Activated CD4-positive, alpha-beta T cell treated with anti-CD3 and anti-CD28 coated beads, Interleukin-2, amount 10 ng/mL, durations not matched to agents 7 days and 5 days (primary cell): Measurements from ENCODE around the gene SLC35G3. TPM values are rescaled to one million over a fixed set of nuclear protein-coding genes. Genes with fewer than 3 reads are reported as not detected.
A peak's percentile ranks its signal among the peaks of the same experiment; 100 is the strongest.
"Not testable (repeated sequence)": the region's sequence is repeated elsewhere in the genome, so short reads cannot be mapped to it uniquely, and the experiment has no call there.

Experiments
- CTCF ChIA-PET: fragments of 350-600 bp; sonication (Branson Sonifier 250); formaldehyde crosslinking; loops from one replicate; lab custom pipeline; 2021; ENCODE audit warnings: antibody characterized with exemption; lab: Charles Lee
- POLR2A ChIA-PET: fragments of 350-600 bp; sonication (Branson Sonifier 250); formaldehyde crosslinking; loops from one replicate; lab custom pipeline; 2021; ENCODE audit warnings: antibody characterized with exemption; lab: Charles Lee
- DNase-seq: peaks from one replicate; pipeline ENCODE4 v3.0.0-alpha.2; 2020
- H3K27ac Mint-ChIP-seq: one replicate; pipeline ENCODE4 v1.8.0; 2021; ENCODE audit warnings: mild to moderate bottlenecking, moderate library complexity, mixed read lengths
- H3K27me3 Mint-ChIP-seq: one replicate; pipeline ENCODE4 v1.8.0; 2021; ENCODE audit warnings: mixed read lengths
- H3K36me3 Mint-ChIP-seq: one replicate; pipeline ENCODE4 v1.8.0; 2021; ENCODE audit warnings: low read depth, mixed read lengths
- H3K4me1 Mint-ChIP-seq: one replicate; pipeline ENCODE4 v1.8.0; 2021; ENCODE audit warnings: mixed read lengths
- H3K4me3 Mint-ChIP-seq: one replicate; pipeline ENCODE4 v1.8.0; 2021; ENCODE audit warnings: mild to moderate bottlenecking, moderate library complexity, mixed read lengths
- H3K9me3 Mint-ChIP-seq: one replicate; pipeline ENCODE4 v1.8.0; 2021; ENCODE audit warnings: mixed read lengths
- total RNA-seq, 2 experiments: library from RNA; stranded (reverse); gene quantifications; one replicate each; pipeline ENCODE4 v1.2.3, GENCODE V29; 2021

SLC35G3 gene
- total RNA-seq, 2 experiments from 2014 or later, result not detected

DNA sequence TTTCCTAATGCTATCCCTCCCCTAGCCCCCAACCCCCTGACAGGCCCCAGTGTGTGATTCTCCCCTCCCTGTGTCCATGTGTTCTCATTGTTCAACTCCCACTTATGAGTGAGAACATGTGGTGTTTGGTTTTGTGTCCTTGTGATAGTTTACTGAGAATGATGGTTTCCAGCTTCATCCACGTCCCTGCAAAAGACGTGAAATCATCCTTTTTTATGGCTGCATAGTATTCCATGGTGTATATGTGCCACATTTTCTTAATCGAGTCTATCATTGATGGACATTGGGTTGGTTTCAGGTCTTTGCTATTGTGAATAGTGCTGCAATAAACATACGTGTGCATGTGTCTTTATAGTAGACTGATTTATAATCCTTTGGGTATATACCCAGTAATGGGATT, 40.1 kb upstream of the SLC35G3 start:
- peaks cover 73% of the 10 kb centered on the region for H3K36me3 Mint-ChIP-seq
- H3K27me3 Mint-ChIP-seq, CTCF ChIA-PET, H3K4me3 Mint-ChIP-seq, DNase-seq, H3K27ac Mint-ChIP-seq, POLR2A ChIA-PET: not testable (repeated sequence)
- peaks cover 36% of the 10 kb centered on the region for H3K9me3 Mint-ChIP-seq
- H3K4me1 Mint-ChIP-seq, result peaks cover 62% of the 10 kb centered on the region

DNA sequence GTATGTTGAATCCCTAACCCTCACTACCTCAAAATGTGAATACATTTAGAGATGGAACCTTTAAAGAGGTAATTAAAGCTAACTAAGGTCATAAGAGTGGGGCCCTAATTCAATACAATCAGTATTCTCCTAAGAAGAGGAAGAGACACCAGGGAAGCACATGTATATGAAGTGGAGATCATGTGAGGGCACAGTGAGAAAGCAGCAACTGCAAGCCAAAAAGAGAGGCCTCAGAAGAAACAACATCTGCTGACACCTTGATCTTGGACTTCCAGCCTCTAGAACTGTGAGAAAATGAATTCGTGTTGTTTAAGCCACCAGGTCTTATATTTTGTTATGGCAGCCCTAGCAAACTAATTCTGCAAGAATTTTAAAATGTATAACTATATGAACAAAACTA, 35.4 kb upstream of the SLC35G3 start:
- H3K4me3 Mint-ChIP-seq, result no peak overlapping the region
- peaks cover 20% of the 10 kb centered on the region for H3K9me3 Mint-ChIP-seq
- H3K27ac Mint-ChIP-seq, result no peak overlapping the region
- ChIA-PET CTCF (interaction anchor here (1.9 to 3.0 kb wide), 2 partner anchors 9 to 16 kb away, joined by 4 to 15 read pairs; no protein-coding TSS in a partner anchor), POLR2A (no interaction called here)
- no peaks in the 10 kb centered on the region for H3K27me3 Mint-ChIP-seq
- no peak for DNase-seq
- H3K4me1 Mint-ChIP-seq, result peaks cover 26% of the 10 kb centered on the region
- H3K36me3 Mint-ChIP-seq, result peaks cover 45% of the 10 kb centered on the region

DNA sequence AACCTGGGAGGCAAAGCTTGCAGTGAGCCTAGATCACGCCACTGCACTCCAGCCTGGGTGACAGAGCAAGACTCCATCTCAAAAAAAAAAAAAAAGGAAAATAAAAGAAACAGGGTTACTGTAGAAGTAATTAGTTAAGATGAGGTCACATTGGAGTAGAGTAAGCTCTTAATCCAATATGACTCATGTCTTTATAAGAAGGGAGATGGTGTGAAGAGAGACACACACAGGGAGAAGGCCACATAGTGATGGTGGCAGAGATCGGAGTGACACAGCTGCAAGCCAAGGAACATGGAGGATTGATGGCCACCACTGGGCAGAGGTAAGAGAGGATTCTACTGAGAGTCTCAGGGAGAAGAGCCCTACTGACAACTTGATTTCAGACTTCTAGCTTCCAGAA, 33.4 kb upstream of the SLC35G3 start:
- POLR2A ChIA-PET, result no interaction called here
- Mint-ChIP-seq H3K27me3 (no peaks in the 10 kb centered on the region), H3K4me1 (peaks cover 31% of the 10 kb centered on the region), H3K9me3 (peaks cover 28% of the 10 kb centered on the region), H3K27ac (no peak overlapping the region), H3K36me3 (peaks cover 50% of the 10 kb centered on the region), H3K4me3 (no peak overlapping the region)
- no peak for DNase-seq
- CTCF ChIA-PET, result interaction anchor here (1.2 to 3.0 kb wide), 5 partner anchors 9 to 85 kb away, joined by 3 to 15 read pairs (median 5); no protein-coding TSS in a partner anchor

GRCh38 chr17:35224436-35224835, 30.2 kb upstream of the SLC35G3 start:
- Mint-ChIP-seq H3K36me3 (peaks cover 46% of the 10 kb centered on the region), H3K4me1 (peaks cover 34% of the 10 kb centered on the region), H3K27me3 (no peaks in the 10 kb centered on the region), H3K9me3 (peaks cover 31% of the 10 kb centered on the region), H3K4me3 (no peak overlapping the region), H3K27ac (no peak overlapping the region)
- ChIA-PET CTCF (interaction anchor here (0.6 to 1.3 kb wide), 2 partner anchors 10 to 29 kb away, joined by 4 read pairs; no protein-coding TSS in a partner anchor), POLR2A (no interaction called here)
- no peak for DNase-seq

- ChIA-PET CTCF (interaction anchor here (0.6 to 1.3 kb wide), 5 partner anchors 11 to 452 kb away, joined by 3 to 4 read pairs (median 3); no protein-coding TSS in a partner anchor), POLR2A (no interaction called here)
- no peak for DNase-seq
- no peak overlapping the region for H3K4me3 Mint-ChIP-seq
- H3K36me3 Mint-ChIP-seq, result peaks cover 41% of the 10 kb centered on the region
- no peak overlapping the region for H3K27ac Mint-ChIP-seq
- H3K4me1 Mint-ChIP-seq, result peaks cover 46% of the 10 kb centered on the region
- H3K9me3 Mint-ChIP-seq, result peaks cover 27% of the 10 kb centered on the region
- no peaks in the 10 kb centered on the region for H3K27me3 Mint-ChIP-seq
These were observed 28.3 kb upstream of the SLC35G3 start for GRCh38 chr17:35222452-35222851.

DNA sequence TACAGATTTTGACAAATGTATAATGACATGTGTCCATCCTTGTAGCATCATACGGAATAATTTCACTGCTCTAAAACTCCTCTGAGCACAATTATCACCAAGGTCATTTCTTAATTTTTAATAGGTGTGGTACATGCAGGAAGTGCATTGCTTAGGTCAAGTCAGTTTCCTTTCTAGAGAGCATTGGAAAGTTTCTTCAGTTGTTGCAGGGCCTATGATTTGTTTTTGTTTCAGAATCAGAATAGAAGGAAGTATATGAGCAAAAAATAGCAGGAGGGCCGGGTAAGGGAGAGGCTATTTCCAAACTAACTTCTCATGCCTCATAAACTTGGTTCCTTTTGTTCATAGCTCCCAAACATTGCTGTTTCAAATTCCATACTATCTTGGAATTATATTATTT, 24.7 kb upstream of the SLC35G3 start:
- Mint-ChIP-seq H3K27ac (peak overlapping the region; percentile 94), H3K9me3 (peaks cover 24% of the 10 kb centered on the region), H3K27me3 (no peaks in the 10 kb centered on the region), H3K36me3 (peaks cover 40% of the 10 kb centered on the region), H3K4me3 (peak overlapping the region; percentile 66), H3K4me1 (peaks cover 69% of the 10 kb centered on the region)
- no peak for DNase-seq
- ChIA-PET CTCF (interaction anchor here (1.4 kb wide), 1 partner anchor 9 kb away, joined by 5 read pairs; no protein-coding TSS in a partner anchor), POLR2A (interaction anchor here (0.6 to 1.0 kb wide), 2 partner anchors 9 to 316 kb away, joined by 3 to 4 read pairs; no protein-coding TSS in a partner anchor)

DNA sequence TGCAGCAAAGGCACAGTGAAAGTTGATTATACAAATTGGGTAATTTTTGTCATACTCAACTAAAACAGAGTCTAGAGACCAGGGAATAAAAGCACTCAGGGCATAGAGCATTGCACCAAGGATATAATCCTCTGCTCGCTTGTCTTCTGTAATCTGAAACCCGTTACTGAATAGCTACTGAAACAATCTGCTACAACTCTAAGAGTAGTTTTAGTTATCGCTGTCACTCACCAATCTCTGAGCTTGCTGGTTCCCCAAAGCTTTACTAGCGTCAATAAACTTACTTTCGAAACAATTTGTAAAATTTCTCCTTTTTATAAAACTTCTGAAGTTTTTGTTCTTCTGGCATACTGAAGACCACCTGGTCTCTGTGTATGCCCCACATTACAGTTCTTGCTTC, 22.9 kb upstream of the SLC35G3 start:
- no peak for DNase-seq
- Mint-ChIP-seq H3K9me3 (peaks cover 18% of the 10 kb centered on the region), H3K4me3 (no peak overlapping the region), H3K36me3 (peaks cover 40% of the 10 kb centered on the region), H3K4me1 (peaks cover 85% of the 10 kb centered on the region), H3K27ac (peak overlapping the region; percentile 76), H3K27me3 (no peaks in the 10 kb centered on the region)
- CTCF ChIA-PET, result no interaction called here
- POLR2A ChIA-PET, result no interaction called here

DNA sequence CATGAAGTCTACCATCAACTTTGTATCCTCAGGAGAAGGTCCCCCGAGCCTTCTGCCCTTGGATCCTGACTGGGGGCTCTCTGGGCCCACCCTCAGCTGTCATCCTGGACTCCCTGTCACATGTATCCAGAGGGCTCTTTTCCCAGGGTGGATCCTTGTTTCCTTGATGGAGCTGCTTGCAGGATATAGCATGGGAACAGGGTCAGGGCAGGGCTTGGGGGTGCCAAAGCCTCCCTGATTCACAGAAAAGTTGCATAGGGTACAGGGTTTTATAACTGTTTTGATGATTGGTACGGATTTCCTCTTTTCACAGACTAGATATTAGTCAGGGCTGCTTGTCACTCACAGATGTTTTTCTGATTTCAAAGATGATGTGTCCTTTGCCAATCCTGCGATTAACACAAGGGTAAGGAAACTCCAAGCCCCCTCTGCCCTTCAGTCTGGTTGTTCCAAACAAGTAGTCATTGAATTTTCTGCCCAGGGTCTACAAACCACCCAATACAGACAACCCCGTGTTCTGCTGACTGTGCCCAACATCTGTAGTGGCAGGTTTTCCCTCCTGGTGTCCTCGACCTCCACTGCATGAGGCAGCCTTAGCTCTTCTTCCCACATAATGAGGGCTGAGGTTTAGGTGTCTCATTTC, 20.6 kb upstream of the SLC35G3 start:
- peaks cover 90% of the 10 kb centered on the region for H3K4me1 Mint-ChIP-seq
- H3K4me3 Mint-ChIP-seq, result peak overlapping the region; percentile 69
- H3K27ac Mint-ChIP-seq, result peak overlapping the region; percentile 98

DNA sequence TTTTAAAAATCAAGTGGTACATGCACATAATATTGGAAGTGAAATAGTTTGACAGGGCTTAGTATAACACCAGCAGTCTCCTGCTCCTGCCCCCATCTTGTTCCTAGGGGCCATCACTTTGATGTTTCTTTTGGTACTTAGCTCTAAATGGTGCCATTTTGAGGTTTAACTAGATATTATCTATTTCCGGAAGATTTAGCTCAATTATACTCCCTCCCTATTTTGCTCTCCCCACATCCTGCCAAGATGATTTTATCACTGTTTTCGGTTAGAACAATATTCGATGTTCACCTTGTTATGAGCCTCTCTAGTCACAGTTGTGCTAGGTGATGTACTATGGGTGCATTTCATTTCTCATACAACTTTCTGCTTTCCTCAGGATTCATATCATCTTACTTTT, 20.0 kb upstream of the SLC35G3 start:
- DNase-seq, result peak; percentile 79
- H3K36me3 Mint-ChIP-seq, result peaks cover 41% of the 10 kb centered on the region
- H3K4me3 Mint-ChIP-seq, result peak overlapping the region; percentile 69
- ChIA-PET CTCF (interaction anchor here (0.6 to 2.9 kb wide), 13 partner anchors 10 to 325 kb away, joined by 3 to 15 read pairs (median 4); partner anchors contain the start of gene SLFN5), POLR2A (interaction anchor here (0.6 to 2.3 kb wide), 8 partner anchors 24 to 194 kb away, joined by 3 to 16 read pairs (median 4); partner anchors contain the start of gene SLFN5)
- peaks cover 25% of the 10 kb centered on the region for H3K9me3 Mint-ChIP-seq
- H3K27me3 Mint-ChIP-seq, result no peaks in the 10 kb centered on the region
- H3K4me1 Mint-ChIP-seq, result peaks cover 90% of the 10 kb centered on the region
- peak overlapping the region; percentile 98 for H3K27ac Mint-ChIP-seq

More for the DNA sequence above, 20.6 kb upstream of the SLC35G3 start:
- Mint-ChIP-seq H3K36me3 (peaks cover 37% of the 10 kb centered on the region), H3K27me3 (no peaks in the 10 kb centered on the region), H3K9me3 (peaks cover 19% of the 10 kb centered on the region)
- DNase-seq, result peak; percentile 38
- ChIA-PET POLR2A (interaction anchor here (0.6 to 2.3 kb wide), 7 partner anchors 23 to 151 kb away, joined by 3 to 16 read pairs (median 5); partner anchors contain the start of gene SLFN5), CTCF (interaction anchor here (0.7 to 2.9 kb wide), 9 partner anchors 9 to 325 kb away, joined by 3 to 15 read pairs (median 4); no protein-coding TSS in a partner anchor)

DNA sequence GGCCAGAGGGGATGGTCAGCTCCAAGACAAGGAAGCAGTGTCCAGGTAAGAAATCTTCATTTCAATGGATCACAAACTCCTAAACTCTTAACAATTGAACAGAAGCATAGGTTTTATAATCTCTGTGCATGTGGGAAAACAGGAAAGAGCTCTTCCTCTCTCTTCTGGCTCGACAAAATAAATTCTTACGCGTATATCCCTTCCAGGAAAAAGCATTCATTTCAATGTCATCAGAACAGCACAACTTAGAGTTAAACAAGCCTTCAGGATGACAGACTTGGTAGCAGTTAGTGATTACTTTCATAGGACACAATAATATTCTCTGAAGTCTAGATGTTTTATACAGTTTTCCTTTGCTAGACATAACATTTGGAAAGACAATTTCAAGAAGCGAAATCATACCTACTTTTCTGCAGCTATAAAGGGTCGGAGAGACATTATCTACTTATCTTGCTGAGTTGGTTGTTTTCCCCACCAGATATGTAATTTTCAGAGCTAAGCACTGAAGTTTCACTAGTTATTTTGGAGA, 19.3 kb upstream of the SLC35G3 start:
- peaks cover 29% of the 10 kb centered on the region for H3K9me3 Mint-ChIP-seq
- POLR2A ChIA-PET, result interaction anchor here (0.6 to 2.3 kb wide), 5 partner anchors 28 to 194 kb away, joined by 3 to 16 read pairs (median 4); partner anchors contain the start of gene SLFN5
- H3K4me1 Mint-ChIP-seq, result peaks cover 89% of the 10 kb centered on the region

DNA sequence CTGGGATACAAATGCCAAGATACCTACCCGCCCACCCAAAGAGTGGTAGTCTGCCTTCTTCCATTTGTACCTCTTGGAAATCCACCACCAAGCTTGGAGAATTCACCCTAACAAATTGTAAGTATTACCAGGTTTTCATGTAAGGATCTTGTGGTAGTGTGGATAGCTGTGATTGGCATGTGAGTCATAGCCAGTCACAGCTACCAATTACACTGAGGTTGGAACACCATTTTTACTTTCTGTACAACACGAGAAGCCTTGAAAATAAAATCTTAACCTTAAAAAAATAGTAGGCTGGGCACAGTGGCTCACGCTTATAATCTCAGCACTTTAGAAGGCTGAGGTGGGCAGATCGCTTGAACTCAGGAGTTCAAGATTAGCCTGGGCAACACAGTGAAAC, 18.5 kb upstream of the SLC35G3 start:
- Mint-ChIP-seq H3K4me3 (peak overlapping the region; percentile 69), H3K36me3 (peaks cover 41% of the 10 kb centered on the region), H3K4me1 (peaks cover 82% of the 10 kb centered on the region), H3K27ac (peak overlapping the region; percentile 98), H3K9me3 (peaks cover 29% of the 10 kb centered on the region), H3K27me3 (no peaks in the 10 kb centered on the region)
- no peak for DNase-seq
- CTCF ChIA-PET, result interaction anchor here (0.7 to 2.9 kb wide), 10 partner anchors 9 to 596 kb away, joined by 3 to 15 read pairs (median 4); no protein-coding TSS in a partner anchor
- POLR2A ChIA-PET, result no interaction called here

More for the DNA sequence above, 19.3 kb upstream of the SLC35G3 start:
- Mint-ChIP-seq H3K27ac (peak overlapping the region; percentile 98), H3K4me3 (peak overlapping the region; percentile 69), H3K27me3 (no peaks in the 10 kb centered on the region), H3K36me3 (peaks cover 42% of the 10 kb centered on the region)
- CTCF ChIA-PET, result interaction anchor here (0.6 to 2.9 kb wide), 14 partner anchors 15 to 326 kb away, joined by 3 to 15 read pairs (median 4); partner anchors contain the start of gene SLFN5
- DNase-seq, result no peak

DNA sequence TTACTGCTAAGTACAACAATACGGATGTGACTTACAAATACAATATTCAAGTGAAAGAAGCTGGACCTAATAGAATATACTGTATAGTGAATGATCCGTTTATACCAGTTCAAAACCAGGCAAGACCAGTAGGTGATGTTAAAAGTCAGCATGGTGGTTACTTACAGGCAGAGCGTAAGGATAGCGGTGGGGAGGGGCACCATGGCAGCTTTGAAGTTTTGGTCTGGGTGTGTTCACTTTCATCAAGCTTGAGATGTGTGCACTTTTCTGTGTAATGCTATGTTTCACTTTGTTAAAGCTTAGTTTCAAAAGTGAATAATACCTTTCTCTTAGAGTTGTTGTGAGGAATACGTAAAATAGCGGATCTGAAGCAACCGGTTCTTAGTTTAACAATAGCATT, 16.5 kb upstream of the SLC35G3 start:
- ChIA-PET CTCF (interaction anchor here (0.8 kb wide), 1 partner anchor 11 kb away, joined by 3 read pairs; no protein-coding TSS in a partner anchor), POLR2A (no interaction called here)
- Mint-ChIP-seq H3K36me3 (peaks cover 40% of the 10 kb centered on the region), H3K4me1 (peaks cover 71% of the 10 kb centered on the region), H3K4me3 (peak overlapping the region; percentile 11), H3K9me3 (peaks cover 33% of the 10 kb centered on the region), H3K27me3 (no peaks in the 10 kb centered on the region), H3K27ac (peak overlapping the region; percentile 77)
- peak; percentile 63 for DNase-seq
